Measurements from ENCODE around the gene PPP2R1B.
"Not testable (repeated sequence)": the region's sequence is repeated elsewhere in the genome, so short reads cannot be mapped to it uniquely, and the experiment has no call there.

PPP2R1B gene

DNA sequence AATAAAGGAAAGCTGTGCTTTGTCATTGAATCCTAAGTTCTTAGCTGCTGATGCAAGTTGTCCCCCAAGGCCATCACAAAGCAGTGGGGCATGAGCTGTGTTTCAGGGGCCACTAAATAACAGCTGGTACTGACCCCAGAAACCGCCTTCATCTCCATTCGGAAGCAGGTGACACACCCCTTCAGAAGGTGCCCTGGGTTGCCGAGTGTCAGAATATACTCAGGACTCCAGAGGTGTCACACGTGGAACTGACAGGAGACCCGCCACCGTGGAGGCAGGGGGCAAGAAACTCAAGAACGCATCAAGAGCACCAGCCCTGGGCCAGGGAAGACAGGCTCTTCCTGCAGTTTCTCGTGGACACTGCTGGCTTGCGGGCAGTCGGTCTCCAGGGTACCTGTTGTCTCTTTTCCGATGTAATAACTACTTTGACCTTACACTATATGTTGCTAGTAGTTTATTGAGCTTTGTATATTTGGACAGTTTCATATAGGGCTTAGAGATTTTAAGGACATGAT lies 41.5 kb downstream of the PPP2R1B start:
- DNase-seq: no peak

DNA sequence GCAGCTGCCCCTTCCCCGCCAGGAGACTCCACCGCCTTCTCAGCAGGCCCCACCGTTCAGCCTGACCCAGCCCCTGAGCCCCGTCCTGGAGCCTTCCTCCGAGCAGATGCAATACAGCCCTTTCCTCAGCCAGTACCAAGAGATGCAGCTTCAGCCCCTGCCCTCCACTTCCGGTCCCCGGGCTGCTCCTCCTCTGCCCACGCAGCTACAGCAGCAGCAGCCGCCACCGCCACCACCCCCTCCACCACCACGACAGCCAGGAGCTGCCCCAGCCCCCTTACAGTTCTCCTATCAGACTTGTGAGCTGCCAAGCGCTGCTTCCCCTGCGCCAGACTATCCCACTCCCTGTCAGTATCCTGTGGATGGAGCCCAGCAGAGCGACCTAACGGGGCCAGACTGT lies 42.6 kb downstream of the PPP2R1B start:
- no peak for DNase-seq

- no peak for DNase-seq
Measured at GRCh38 chr11:111722501-111722900, 43.7 kb downstream of the PPP2R1B start.

DNA sequence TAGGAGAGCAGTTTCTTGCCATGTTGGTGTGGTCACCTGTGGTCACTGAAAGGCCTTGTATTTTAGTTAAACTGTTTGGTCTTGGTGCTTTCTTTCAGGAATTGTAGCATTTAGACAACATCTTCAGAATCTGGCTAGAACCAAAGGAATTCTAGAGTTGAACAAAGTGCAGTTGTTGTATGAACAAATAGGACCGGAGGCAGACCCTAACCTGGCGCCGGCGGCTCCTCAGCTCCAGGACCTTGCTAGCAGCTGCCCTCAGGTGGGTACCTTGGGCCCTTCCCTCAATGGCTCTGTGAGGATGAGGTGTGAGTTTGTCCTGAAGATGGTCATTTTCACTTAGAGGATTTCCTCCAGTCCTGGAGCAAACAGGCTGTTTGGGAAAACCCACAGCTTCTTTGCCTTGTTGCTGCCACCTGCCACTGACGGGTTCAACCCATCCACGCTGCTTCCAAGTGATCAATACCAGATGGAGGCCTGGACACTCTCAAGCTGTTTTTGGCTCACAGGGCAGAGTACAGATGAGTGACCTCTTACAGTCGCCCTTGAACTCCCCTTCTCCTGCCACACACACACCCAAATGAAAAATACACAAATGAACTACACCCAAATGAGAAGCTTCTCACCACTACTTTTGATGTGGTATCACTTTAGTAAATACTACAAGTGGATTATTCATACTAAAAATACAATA lies 45.2 kb downstream of the PPP2R1B start:
- no peak for DNase-seq

- DNase-seq: no peak
Measured at GRCh38 chr11:111719379-111719778, 46.8 kb downstream of the PPP2R1B start.

- DNase-seq: no peak
Measured at GRCh38 chr11:111718859-111719258, 47.3 kb downstream of the PPP2R1B start.

GRCh38 chr11:111718436-111718835 lies 47.8 kb downstream of the PPP2R1B start:
- no peak for DNase-seq

DNA sequence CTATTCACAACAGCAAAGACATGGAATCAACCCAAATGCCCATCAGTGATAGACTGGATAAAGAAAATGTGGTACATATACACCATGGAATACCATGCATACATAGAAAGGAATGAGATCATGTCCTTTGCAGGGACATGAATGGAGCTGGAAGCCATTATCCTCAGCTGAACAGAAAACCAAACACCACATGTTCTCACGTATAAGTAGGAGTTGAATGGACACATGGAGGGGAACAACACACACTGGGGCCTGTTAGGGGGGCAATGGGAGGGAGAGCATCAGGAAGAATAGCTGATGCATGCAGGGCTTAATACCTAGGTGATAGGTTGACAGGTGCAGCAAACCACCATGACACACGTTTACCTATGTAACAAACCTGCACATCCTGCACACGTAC lies 48.5 kb downstream of the PPP2R1B start:
- not testable (repeated sequence) for DNase-seq

DNA sequence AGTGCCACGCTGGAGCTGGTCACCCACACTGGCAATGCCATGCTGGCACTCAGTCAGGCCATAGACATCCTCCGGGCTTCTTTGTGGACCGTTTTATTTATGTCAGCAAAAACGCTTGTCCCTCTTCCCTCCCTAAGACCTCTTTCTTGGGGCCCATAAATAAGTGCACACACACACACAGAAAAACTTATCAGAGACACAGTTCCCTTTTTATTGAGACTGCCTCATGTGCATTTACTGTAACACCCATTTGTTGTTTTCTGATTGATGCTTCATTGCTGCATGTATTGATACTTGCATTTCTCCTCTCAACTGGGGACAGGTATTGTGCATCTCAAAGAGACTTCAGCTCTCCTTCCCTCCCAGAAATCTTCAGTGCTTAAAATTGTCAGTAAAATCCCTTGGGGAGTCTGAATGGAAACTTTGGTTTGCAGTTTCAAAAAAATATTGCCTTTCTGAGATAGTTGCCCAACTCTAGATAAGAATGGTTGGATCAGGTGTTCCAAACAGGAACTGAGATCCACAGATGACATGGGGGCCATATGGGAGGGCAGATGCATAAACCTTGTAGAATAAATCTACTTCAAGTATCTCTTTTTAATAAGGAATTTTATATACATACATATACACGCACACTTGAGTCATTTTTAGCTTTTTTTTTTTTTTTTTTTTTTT lies 50.9 kb downstream of the PPP2R1B start:
- no peak for DNase-seq

DNA sequence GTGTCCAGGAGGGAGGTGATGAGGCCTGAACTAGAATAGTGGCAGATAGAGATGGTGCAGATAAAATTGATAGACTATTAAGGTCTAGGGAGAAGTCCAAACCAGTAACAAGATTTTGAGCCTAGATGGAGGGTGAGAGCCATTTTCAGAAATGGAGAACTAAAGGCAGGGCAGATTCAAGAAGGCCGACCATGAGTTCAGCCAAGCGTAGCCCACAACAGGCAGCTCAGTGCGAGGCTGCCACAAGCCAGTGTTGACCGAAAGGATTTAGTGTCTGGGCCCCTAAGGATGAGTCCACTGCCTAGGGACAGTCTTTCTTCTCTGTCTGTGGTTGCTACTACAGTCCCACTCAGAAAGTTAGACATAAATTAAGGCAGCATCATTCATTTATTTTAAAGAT lies 51.7 kb downstream of the PPP2R1B start:
- no peak for DNase-seq

DNA sequence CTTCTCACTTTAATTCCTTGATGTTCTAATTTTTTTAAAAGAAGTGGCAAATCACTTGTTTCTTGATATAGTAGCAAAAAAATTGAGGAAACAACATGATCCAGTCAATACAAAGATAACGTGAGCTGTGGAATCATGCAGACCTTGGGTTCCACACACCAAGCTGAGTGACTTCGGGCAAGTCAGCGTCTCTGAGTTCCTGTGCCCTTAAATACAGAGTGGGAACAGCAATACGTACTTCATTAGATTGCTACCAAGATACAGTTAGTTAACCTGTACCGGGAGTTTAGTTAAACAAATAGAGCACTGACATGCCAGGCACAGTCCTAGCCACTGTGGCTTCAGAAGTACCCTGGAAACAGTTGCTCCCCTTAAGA lies 58.5 kb downstream of the PPP2R1B start:
- no peak for DNase-seq

DNA sequence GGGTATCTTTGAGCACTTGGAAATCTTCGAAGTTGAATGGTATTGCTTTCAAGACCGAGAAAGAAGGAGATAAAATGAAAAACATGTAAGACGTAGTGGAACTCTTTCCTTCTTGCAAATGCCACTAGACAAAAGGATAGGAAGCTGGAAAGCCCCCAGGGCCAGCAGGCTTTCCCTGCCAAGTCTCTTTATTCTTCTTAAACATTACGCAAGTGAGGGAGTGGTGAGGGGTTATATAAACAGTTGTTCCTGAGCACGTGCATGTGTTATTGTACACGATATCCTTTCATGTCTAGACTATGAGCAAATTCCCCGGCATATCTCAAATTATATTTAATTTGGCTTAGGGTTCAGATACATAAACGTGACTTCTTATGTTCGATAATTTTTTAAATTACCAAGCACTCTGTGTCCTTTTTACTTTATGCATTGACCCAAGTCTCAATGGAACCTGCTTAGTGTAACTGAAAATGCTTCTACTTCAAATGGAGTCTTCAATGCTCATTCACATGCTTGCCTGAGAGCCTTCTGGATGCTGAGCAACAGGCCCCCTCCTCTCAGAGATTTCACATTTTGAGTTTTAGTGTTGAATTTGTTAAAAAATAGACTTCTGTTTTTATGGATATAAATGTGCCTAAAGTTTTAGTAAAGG lies 59.0 kb downstream of the PPP2R1B start:
- DNase-seq: no peak

DNA sequence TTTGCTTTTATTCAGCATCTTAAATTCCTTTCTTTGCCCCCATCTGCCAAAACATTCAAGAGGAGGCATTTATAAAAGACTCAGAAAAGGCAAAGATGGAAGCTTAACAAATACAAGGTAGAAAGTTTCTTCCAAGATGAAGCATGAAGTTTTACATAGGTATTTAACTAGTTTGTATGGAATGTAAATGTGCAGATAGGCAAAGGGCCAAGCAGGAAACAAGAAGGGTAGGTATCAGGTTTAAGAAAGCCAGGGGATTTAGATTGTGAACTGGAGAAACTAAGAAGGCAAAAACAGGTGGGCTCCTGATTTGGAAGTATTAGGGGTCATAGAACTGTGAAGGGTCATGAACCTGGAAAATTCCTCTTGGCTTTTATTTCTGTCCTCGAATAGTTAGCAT lies 62.6 kb downstream of the PPP2R1B start:
- no peak for DNase-seq

DNA sequence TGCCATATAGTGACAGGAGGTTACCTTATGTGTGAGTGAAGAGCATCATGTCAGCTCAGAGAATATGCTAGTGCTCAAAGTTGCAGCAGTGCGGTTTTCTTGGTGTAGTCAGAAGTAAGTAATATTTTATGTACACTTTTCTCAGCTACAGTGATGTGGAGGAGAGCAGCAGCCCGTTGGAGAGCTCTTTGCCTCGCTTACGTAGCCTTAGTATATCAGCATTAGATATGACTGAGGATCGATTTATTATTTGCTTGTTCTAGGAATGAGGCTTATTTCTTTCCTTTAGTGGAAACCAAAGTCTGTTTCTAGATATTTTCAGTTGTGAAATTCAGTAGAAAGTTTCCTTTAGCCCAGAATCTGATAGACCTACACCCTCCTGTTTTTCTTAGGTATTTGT lies 63.6 kb downstream of the PPP2R1B start:
- DNase-seq: no peak

GRCh38 chr11:111700162-111700561 lies 66.0 kb downstream of the PPP2R1B start:
- DNase-seq: no peak

DNA sequence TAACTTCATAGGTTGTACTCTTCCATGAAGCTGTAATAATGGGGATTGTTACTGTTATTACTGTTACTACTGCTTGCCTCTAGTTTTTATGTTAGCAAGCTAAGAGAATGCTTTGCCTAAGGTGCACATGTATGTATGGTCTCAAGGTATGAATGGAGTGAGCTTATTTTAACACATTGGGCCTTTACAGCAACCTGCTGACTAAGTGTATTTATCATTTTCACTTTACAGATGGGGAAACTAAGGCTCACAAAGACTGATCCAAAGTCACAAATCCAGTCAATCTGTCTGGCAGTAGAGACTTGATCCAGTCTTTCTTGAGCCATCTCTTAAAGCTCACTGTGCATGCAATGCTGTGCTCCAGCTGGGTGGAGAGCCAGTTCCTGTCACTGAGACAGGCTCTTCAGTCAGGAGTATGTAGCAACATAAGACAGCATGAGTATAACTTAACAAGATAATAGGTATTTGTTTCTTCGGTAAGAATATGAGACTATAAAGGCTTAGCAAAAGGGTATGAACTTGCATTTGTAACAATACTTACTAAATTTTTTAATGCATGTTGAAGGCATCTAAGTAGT lies 66.5 kb downstream of the PPP2R1B start:
- DNase-seq: no peak

DNA sequence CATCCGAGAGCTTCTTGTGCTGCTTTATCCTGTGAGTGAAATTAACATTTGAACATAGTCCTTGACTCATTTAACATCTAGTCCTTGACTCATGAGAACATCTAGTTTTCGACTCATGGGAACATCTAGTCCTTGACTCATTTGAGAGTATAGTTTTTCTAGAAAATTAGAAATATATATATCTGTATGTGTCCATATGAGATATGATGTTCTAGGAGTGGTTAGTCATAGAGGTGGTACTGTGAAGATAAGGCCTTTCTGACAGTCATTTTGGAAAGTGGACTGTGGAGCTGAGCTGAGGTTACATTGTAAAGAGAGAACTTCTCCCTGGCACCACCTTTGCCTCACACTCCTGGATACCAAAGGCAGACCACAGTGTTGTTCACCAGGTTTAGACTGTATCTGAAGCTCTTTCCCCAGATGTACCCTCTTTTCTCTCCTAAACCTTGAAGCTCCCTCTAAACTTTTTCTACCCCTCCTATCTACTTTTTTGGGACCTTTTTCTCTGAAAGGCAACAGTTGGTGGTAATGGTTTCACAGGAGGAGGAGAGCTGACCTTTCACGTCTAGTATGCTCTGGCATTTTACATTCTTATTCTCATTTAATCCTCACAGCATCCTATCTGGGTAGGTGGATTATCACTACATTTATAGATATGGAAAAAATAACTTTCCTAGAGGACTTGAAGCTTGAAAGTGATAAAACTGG lies 67.2 kb downstream of the PPP2R1B start:
- DNase-seq: no peak

GRCh38 chr11:111697933-111698371 lies 68.2 kb downstream of the PPP2R1B start:
- DNase-seq: no peak

GRCh38 chr11:111696556-111696955 lies 69.6 kb downstream of the PPP2R1B start:
- DNase-seq: no peak

DNA sequence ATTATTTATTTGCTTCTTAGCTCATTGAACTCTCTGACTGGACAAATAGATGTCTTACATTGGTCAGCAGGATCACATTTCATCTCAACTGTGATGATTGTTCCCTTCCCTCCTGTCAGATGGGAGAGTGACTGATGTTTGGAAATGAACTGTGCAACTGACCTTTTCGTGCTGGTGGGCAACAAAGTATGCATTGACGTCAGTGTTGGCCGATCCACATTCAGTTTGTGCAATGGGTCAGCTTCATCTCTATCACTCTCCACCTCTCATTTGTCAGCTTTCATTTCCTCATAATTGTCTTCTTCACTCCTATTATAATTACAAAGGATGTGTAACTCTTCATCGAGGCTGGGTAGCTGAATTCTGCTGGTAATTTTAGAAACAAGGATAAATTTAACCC lies 71.3 kb downstream of the PPP2R1B start:
- peak; percentile 40 for DNase-seq

GRCh38 chr11:111693224-111693937 lies 72.8 kb downstream of the PPP2R1B start:
- peak; percentile 77 for DNase-seq

GRCh38 chr11:111691741-111692140 lies 74.4 kb downstream of the PPP2R1B start:
- DNase-seq: no peak

Measured in NCI-H146 (cell line).